DND-41 (cell line): ENCODE results near the gene TPRN.
"Not testable (repeated sequence)": the region's sequence is repeated elsewhere in the genome, so short reads cannot be mapped to it uniquely, and the experiment has no call there.

Experiments used
- ATAC-seq: fragments of 200-7000 bp; cut with Tn5 transposase; 3 replicates; pipeline ENCODE4 v1.9.1; 2021; ENCODE audit warnings: low read depth; ENCODE audit not compliant: insufficient read depth
- DNase-seq: peaks from one replicate; pipeline ENCODE4 v3.0.0-alpha.2; 2020
- H2AFZ ChIP-seq: 2 replicates; pipeline ENCODE4 v1.6.0; 2012; ENCODE audit warnings: low read depth, low read length
- H3K27ac ChIP-seq: 2 replicates; pipeline ENCODE4 v1.5.1; 2012; ENCODE audit warnings: low read length, inconsistent platforms
- H3K27me3 ChIP-seq: fragments of 200-600 bp; sonication (generic); 2 replicates; pipeline ENCODE4 v1.6.0; 2012; ENCODE audit warnings: low read length, mild to moderate bottlenecking, inconsistent platforms; ENCODE audit not compliant: insufficient read depth, poor library complexity
- H3K36me3 ChIP-seq: 2 replicates; pipeline ENCODE4 v1.5.1; 2012; ENCODE audit warnings: low read length, inconsistent platforms; ENCODE audit not compliant: insufficient read depth
- H3K4me1 ChIP-seq: 2 replicates; pipeline ENCODE4 v1.5.1; 2012; ENCODE audit warnings: mild to moderate bottlenecking, low read length; ENCODE audit not compliant: insufficient read depth
- H3K4me2 ChIP-seq: 2 replicates; pipeline ENCODE4 v1.6.0; 2012; ENCODE audit warnings: mild to moderate bottlenecking, moderate library complexity, low read length, inconsistent platforms; ENCODE audit not compliant: insufficient read depth
- H3K4me3 ChIP-seq, 2 experiments: fragments of 200-600 bp in 1 of 2; shearing (Covaris generic) in 1 of 2; 2 replicates each; pipeline ENCODE4 v1.5.1; 2012 to 2016; ENCODE audit warnings: inconsistent platforms in 2 of 2, low read length in 2 of 2, mild to moderate bottlenecking in 2 of 2, low read depth in 1 of 2, moderate library complexity in 1 of 2
- H3K79me2 ChIP-seq: 2 replicates; pipeline ENCODE4 v1.6.0; 2012; ENCODE audit warnings: low read length, inconsistent platforms; ENCODE audit not compliant: insufficient read depth
- H3K9ac ChIP-seq: 2 replicates; pipeline ENCODE4 v1.6.0; 2012; ENCODE audit warnings: low read depth, mild to moderate bottlenecking, inconsistent platforms, low read length, moderate library complexity
- H3K9me3 ChIP-seq: 2 replicates; pipeline ENCODE4 v1.5.1; 2012; ENCODE audit warnings: low read length, moderate library complexity, mild to moderate bottlenecking, inconsistent platforms; ENCODE audit not compliant: insufficient read depth, severe bottlenecking
- H4K20me1 ChIP-seq: 2 replicates; pipeline ENCODE4 v1.6.0; 2012; ENCODE audit warnings: low read length; ENCODE audit not compliant: insufficient read depth
- EZH2 ChIP-seq: IDR thresholded peaks from 3 replicates; pipeline ENCODE4 v1.6.1; 2012; ENCODE audit warnings: borderline replicate concordance, low read depth, mild to moderate bottlenecking, moderate library complexity, low read length, inconsistent platforms; ENCODE audit not compliant: severe bottlenecking
- TF ChIP-seq, protein P1 (sequence below): IDR thresholded peaks from 2 replicates; pipeline ENCODE4 v1.5.1; 2012; ENCODE audit warnings: borderline replicate concordance, low read length, moderate library complexity, mild to moderate bottlenecking; ENCODE audit not compliant: poor library complexity, severe bottlenecking; ENCODE audit errors: extremely low read depth

The TPRN gene

DNA sequence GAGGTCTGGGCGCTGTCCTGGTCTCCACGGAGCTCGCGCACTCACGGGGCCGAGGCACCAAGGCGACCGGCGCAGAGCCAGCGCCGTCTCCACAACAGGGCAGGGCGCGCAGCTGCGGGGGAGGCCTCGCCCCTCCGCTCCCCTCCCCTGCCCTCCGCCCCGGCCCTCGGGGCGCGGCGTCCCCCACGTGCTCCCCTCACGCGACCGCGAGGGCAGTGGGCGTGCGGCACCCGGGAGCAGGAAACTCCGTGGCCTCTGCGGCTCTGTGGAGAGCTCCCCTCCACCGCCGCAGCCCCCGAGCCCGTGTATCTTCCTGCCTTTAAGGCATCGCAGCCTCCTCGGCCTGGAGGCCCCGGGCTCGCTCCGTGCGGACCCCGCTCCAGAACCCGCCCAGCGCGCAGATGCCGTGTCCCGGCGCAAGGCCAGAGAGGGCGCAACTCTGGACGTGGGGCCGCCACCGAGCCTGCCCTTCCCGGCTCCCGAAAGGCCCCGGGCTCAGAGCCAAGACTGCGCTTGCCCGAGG lies 39.8 kb upstream of the TPRN start:
- Histone ChIP-seq H3K9ac (peak overlapping the region; percentile 89), H3K4me3 (peak overlapping the region; percentile 35 to 77; a peak in 3 of 4 replicates), H3K36me3 (peaks cover 25% of the 10 kb centered on the region), H3K4me2 (peak overlapping the region; percentile 91), H4K20me1 (peaks cover 49% of the 10 kb centered on the region), H3K79me2 (peaks cover 25% of the 10 kb centered on the region), H2AFZ (peak overlapping the region; percentile 68), H3K27ac (peak overlapping the region; percentile 89), H3K27me3 (no peaks in the 10 kb centered on the region), H3K9me3 (no peaks in the 10 kb centered on the region), H3K4me1 (peaks cover 55% of the 10 kb centered on the region)
- DNase-seq (peak; percentile 76), ATAC-seq (peak; percentile 54)
- no peak for TF ChIP-seq EZH2
- TF ChIP-seq, protein P1, sequence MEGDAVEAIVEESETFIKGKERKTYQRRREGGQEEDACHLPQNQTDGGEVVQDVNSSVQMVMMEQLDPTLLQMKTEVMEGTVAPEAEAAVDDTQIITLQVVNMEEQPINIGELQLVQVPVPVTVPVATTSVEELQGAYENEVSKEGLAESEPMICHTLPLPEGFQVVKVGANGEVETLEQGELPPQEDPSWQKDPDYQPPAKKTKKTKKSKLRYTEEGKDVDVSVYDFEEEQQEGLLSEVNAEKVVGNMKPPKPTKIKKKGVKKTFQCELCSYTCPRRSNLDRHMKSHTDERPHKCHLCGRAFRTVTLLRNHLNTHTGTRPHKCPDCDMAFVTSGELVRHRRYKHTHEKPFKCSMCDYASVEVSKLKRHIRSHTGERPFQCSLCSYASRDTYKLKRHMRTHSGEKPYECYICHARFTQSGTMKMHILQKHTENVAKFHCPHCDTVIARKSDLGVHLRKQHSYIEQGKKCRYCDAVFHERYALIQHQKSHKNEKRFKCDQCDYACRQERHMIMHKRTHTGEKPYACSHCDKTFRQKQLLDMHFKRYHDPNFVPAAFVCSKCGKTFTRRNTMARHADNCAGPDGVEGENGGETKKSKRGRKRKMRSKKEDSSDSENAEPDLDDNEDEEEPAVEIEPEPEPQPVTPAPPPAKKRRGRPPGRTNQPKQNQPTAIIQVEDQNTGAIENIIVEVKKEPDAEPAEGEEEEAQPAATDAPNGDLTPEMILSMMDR, result no peak

DNA sequence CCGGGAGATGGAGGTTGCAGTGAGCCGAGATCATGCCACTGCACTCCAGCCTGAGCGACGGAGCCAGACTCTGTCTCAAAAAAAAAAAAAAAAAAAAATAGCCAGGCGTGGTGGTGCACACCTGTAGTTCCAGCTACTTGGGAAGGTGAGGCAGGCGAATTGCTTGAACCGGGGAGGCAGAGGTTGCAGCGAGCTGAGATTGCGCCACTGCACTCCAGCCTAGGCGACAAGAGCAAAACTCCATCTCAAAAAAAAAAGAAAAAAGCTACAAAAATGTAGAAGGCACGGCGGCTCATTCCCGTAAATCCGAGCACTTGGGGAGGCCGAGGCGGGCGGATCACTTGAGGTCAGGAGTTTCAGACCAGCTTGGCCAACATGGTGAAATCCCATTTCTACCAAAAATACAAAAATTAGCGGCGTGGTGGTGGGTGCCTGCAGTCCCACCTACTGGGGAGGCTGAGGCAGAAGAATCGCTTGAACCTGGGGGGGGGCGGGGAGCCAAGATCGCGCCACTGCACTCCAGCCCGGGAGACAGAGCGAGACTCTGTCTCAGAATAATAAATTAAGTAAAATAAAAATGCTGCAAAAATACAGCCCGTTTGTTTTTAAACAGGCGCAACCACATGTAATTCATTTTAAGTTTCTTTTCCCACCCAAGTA lies 39.1 kb upstream of the TPRN start:
- H3K27me3 ChIP-seq, ATAC-seq, DNase-seq, H3K9me3 ChIP-seq: not testable (repeated sequence)
- Histone ChIP-seq H3K4me2 (peak overlapping the region; percentile 91), H3K4me1 (peaks cover 55% of the 10 kb centered on the region), H3K9ac (peak overlapping the region; percentile 89), H3K4me3 (peak overlapping the region; percentile 35 to 77; a peak in 3 of 4 replicates), H3K36me3 (peaks cover 25% of the 10 kb centered on the region), H4K20me1 (peaks cover 44% of the 10 kb centered on the region), H3K79me2 (peaks cover 25% of the 10 kb centered on the region), H3K27ac (peak overlapping the region; percentile 89), H2AFZ (peak overlapping the region; percentile 68; the same call in 1 of the 2 replicates)

DNA sequence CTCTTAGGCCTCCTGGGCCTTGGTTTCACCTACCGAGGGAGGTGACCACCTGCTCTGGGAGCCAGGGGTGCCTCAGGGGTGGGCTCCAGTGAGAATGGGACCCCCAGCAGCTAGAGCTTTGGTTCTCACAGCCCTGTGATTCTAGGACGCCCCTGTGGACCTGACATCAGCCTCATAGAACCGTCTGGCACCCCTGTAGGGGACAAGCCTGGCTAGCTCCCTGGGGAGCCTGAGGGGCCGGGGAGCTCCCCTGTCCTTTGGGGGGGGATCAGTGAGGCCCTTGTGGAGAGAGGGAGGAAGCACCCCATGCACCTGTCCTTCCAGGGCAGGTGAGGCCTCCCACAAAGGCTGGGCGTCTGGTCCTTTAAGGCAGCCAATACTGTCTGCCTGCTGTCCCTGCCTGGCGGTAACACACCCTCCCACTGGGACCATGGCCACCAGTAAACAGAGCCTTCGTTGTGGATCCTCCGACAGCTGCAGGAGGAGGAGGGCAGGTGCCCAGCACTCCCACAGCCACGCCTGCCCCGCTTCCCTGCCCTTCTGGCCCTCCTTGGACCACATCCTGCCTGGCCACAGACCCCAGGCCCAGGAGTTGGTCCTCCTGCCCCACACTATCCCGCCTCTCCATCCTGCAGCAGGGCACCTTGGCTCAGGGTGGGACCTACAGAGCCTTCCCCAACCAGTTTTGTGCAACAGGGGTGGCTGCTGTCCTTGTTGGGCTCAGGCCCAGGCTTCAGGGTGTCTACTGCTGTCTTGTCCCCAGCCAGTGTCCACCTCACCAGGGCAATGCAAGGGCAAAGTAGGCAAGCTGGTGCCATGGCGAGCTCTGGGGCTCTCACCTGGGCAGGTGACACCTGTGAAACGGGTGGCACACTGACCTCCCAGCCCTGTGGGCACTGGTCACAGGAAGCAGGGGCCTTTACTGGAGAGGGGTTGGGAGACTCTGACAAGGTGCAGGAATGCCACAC lies 37.5 kb upstream of the TPRN start:
- ATAC-seq, result no peak
- Histone ChIP-seq H3K4me2 (0 out of 2 replicates have a peak overlapping the region, but pooled peaks have one; percentile 12), H4K20me1 (peaks cover 29% of the 10 kb centered on the region)

More for the DNA sequence above, 37.5 kb upstream of the TPRN start:
- TF ChIP-seq EZH2, result no peak
- TF ChIP-seq, protein P1, result no peak
- Histone ChIP-seq H3K4me3 (no peak overlapping the region), H3K9me3 (no peaks in the 10 kb centered on the region), H3K9ac (no peak overlapping the region; the same call in 1 of the 2 replicates), H3K36me3 (peaks cover 15% of the 10 kb centered on the region), H3K4me1 (peaks cover 50% of the 10 kb centered on the region), H3K27ac (no peak overlapping the region), H3K27me3 (no peaks in the 10 kb centered on the region), H3K79me2 (peaks cover 25% of the 10 kb centered on the region), H2AFZ (no peak overlapping the region)
- no peak for DNase-seq
